GM18868 (cell line): ENCODE measurements around the gene RNF41.
"Not testable (repeated sequence)": the region's sequence is repeated elsewhere in the genome, so short reads cannot be mapped to it uniquely, and the experiment has no call there.

Source experiments
- ATAC-seq: cut with Tn5 transposase; IDR thresholded peaks from one replicate; pipeline ENCODE4 v1.9.1; 2021; ENCODE audit warnings: mild to moderate bottlenecking, moderate library complexity; ENCODE audit not compliant: unreplicated experiment

RNF41 gene

GRCh38 chr12:56221757-56222530, at the start of gene RNF41:
Gene RNF41 (minus strand): TSS chr12:56221922. CDS start chr12:56214047, 7,875 bp downstream.
- ATAC-seq: peak; percentile 87

- ATAC-seq: no peak
Measured at GRCh38 chr12:56271031-56271430, 49.3 kb upstream of the RNF41 start.

- peak; percentile 9 for ATAC-seq
Measured at GRCh38 chr12:56267443-56268071, 45.8 kb upstream of the RNF41 start.

GRCh38 chr12:56266693-56267442, 45.1 kb upstream of the RNF41 start, which contains the start of gene COQ10A:
Gene COQ10A (plus strand): TSS chr12:56266942. CDS start chr12:56267119, 177 bp downstream.
- ATAC-seq: peak; percentile 92

- ATAC-seq: not testable (repeated sequence)
Measured at GRCh38 chr12:56266068-56266692, 44.5 kb upstream of the RNF41 start.

GRCh38 chr12:56262955-56263354, 41.2 kb upstream of the RNF41 start:
- not testable (repeated sequence) for ATAC-seq

- ATAC-seq: no peak
Measured at GRCh38 chr12:56261503-56262232, 39.9 kb upstream of the RNF41 start.

GRCh38 chr12:56260921-56261320, 39.2 kb upstream of the RNF41 start:
- no peak for ATAC-seq

- no peak for ATAC-seq
Measured at GRCh38 chr12:56260380-56260779, 38.7 kb upstream of the RNF41 start.

- no peak for ATAC-seq
Measured at GRCh38 chr12:56258820-56259183, 37.1 kb upstream of the RNF41 start.

GRCh38 chr12:56258068-56258819, 36.5 kb upstream of the RNF41 start, which contains the start of gene ANKRD52:
Gene ANKRD52 (minus strand): TSS chr12:56258384. CDS start chr12:56258269, 115 bp downstream.
- peak; percentile 89 for ATAC-seq

- no peak for ATAC-seq
Measured at GRCh38 chr12:56257491-56258067, 35.9 kb upstream of the RNF41 start.

- ATAC-seq: no peak
Measured at GRCh38 chr12:56257071-56257470, 35.3 kb upstream of the RNF41 start.

GRCh38 chr12:56256326-56256960, 34.7 kb upstream of the RNF41 start:
- ATAC-seq: no peak

- no peak for ATAC-seq
Measured at GRCh38 chr12:56255671-56256070, 33.9 kb upstream of the RNF41 start.

- no peak for ATAC-seq
Measured at GRCh38 chr12:56253091-56253490, 31.4 kb upstream of the RNF41 start.

GRCh38 chr12:56252649-56253048, 30.9 kb upstream of the RNF41 start:
- no peak for ATAC-seq

- ATAC-seq: no peak
Measured at GRCh38 chr12:56248711-56249110, 27.0 kb upstream of the RNF41 start.

GRCh38 chr12:56247923-56248322, 26.2 kb upstream of the RNF41 start:
- no peak for ATAC-seq
